SK-N-SH (cell line): ENCODE results near the gene ISYNA1. TPM values are rescaled to one million over a fixed set of nuclear protein-coding genes. Genes with fewer than 3 reads are reported as not detected.
A peak's percentile ranks its signal among the peaks of the same experiment; 100 is the strongest.

ENCODE experiments used
- CTCF ChIA-PET: fragments of 300-600, 350-600 bp; formaldehyde crosslinking; extraction: SDS; loops from one replicate; lab custom pipeline; 2021; lab: Yijun Ruan, JAX
- POLR2A ChIA-PET: fragments of 350-600 bp; sonication (Branson Sonifier 250); formaldehyde crosslinking; extraction: SDS; loops from one replicate; lab custom pipeline; 2020; ENCODE audit warnings: antibody characterized with exemption, inconsistent platforms; lab: Yijun Ruan, JAX
- DNase-seq: peaks from one replicate; pipeline ENCODE4 v3.0.0; 2012
- H2AFZ ChIP-seq: fragments of 200-600 bp; sonication (generic); 2 replicates; pipeline ENCODE4 v1.8.1; 2016; ENCODE audit warnings: antibody characterized with exemption, mild to moderate bottlenecking, low read depth
- H3F3A ChIP-seq: fragments of 200-600 bp; sonication (generic); replicated peaks from 2 replicates; pipeline ENCODE3; 2016; ENCODE audit warnings: antibody characterized with exemption, mild to moderate bottlenecking; ENCODE audit not compliant: insufficient read depth
- H3K27ac ChIP-seq, 2 experiments: fragments of 200-500 bp in 1 of 2; fragments of 200-600 bp in 1 of 2; sonication (Bioruptor generic) in 1 of 2; sonication (generic), shearing (Covaris generic) in 1 of 2; 2 replicates each; pipeline versions ENCODE4 v1.5.1 to v1.6.1; 2014 to 2016; ENCODE audit warnings: low read depth in 2 of 2, inconsistent platforms in 1 of 2, low read length in 1 of 2, mild to moderate bottlenecking in 1 of 2, mixed read lengths in 1 of 2
- H3K27me3 ChIP-seq: fragments of 200-600 bp; sonication (generic), shearing (Covaris generic); 2 replicates; pipeline ENCODE4 v1.6.1; 2016; ENCODE audit warnings: mixed run types; ENCODE audit not compliant: insufficient read depth
- H3K36me3 ChIP-seq, 2 experiments: fragments of 200-500 bp in 1 of 2; fragments of 200-600 bp in 1 of 2; sonication (Bioruptor generic) in 1 of 2; sonication (generic) in 1 of 2; replicated peaks in 1 of 2; 2 replicates each; pipeline versions ENCODE3 to v1.5.1; 2014 to 2016; ENCODE audit warnings: low read length in 1 of 2, mild to moderate bottlenecking in 1 of 2; ENCODE audit not compliant: insufficient read depth in 2 of 2, control insufficient read depth in 1 of 2
- H3K4me1 ChIP-seq, 2 experiments: fragments of 200-500 bp in 1 of 2; fragments of 200-600 bp in 1 of 2; sonication (Bioruptor generic) in 1 of 2; sonication (generic), shearing (Covaris generic) in 1 of 2; 2 replicates each; pipeline versions ENCODE4 v1.5.1 to v1.6.1; 2014 to 2016; ENCODE audit warnings: low read depth in 1 of 2, low read length in 1 of 2, mixed run types in 1 of 2; ENCODE audit not compliant: insufficient read depth in 2 of 2, control insufficient read depth in 1 of 2
- H3K4me2 ChIP-seq: fragments of 200-600 bp; sonication (generic), shearing (Covaris generic); 2 replicates; pipeline ENCODE4 v1.6.1; 2017; ENCODE audit warnings: mixed run types
- H3K4me3 ChIP-seq, 2 experiments: fragments of 200-500 bp in 1 of 2; fragments of 200-600 bp in 1 of 2; sonication (Bioruptor generic) in 1 of 2; sonication (generic), shearing (Covaris generic) in 1 of 2; 2 replicates each; pipeline versions ENCODE4 v1.5.1 to v1.8.1; 2014 to 2016; ENCODE audit warnings: low read depth in 2 of 2, inconsistent platforms in 1 of 2, low read length in 1 of 2, mild to moderate bottlenecking in 1 of 2, mixed read lengths in 1 of 2, moderate library complexity in 1 of 2
- H3K79me2 ChIP-seq: fragments of 200-600 bp; sonication (generic); 2 replicates; pipeline ENCODE4 v1.8.1; 2017; ENCODE audit warnings: mild to moderate bottlenecking; ENCODE audit not compliant: insufficient read depth
- H3K9ac ChIP-seq: fragments of 200-600 bp; sonication (generic); 2 replicates; pipeline ENCODE4 v1.6.1; 2017; ENCODE audit warnings: mixed run types
- H3K9me2 ChIP-seq: fragments of 200-600 bp; sonication (generic); 2 replicates; pipeline ENCODE4 v1.6.1; 2017; ENCODE audit warnings: mixed run types
- H3K9me3 ChIP-seq: fragments of 200-600 bp; sonication (generic); 2 replicates; pipeline ENCODE4 v1.6.1; 2017; ENCODE audit warnings: mixed run types, mild to moderate bottlenecking, moderate library complexity
- H4K20me1 ChIP-seq: fragments of 200-600 bp; sonication (generic); 2 replicates; pipeline ENCODE4 v1.6.1; 2017; ENCODE audit warnings: mild to moderate bottlenecking, mixed run types; ENCODE audit not compliant: insufficient read depth
- FOXJ3 ChIP-seq: sonication (generic); formaldehyde crosslinking; IDR thresholded peaks from 2 replicates; pipeline ENCODE4 v1.5.1; 2020; ENCODE audit warnings: mild to moderate bottlenecking, missing genetic modification reagents
- FOXM1 ChIP-seq: IDR thresholded peaks from 2 replicates; pipeline ENCODE4 v1.4.0; 2012; ENCODE audit warnings: low read depth, mild to moderate bottlenecking
- POLR2AphosphoS5 ChIP-seq: IDR thresholded peaks from 2 replicates; pipeline ENCODE4 v1.6.1; 2012; ENCODE audit warnings: low read depth, low read length
- RAD21 ChIP-seq: IDR thresholded peaks from 2 replicates; pipeline ENCODE4 v1.6.1; 2012; ENCODE audit warnings: mild to moderate bottlenecking, low read length
- RCOR1 ChIP-seq: fragments of 150-350 bp; IDR thresholded peaks from 2 replicates; pipeline ENCODE4 v1.6.1; 2017; ENCODE audit warnings: antibody characterized with exemption, low read length
- RFX5 ChIP-seq: IDR thresholded peaks from 2 replicates; pipeline ENCODE4 v1.6.1; 2012; ENCODE audit warnings: mild to moderate bottlenecking, improper control_type of control experiment, low read length
- TEAD4 ChIP-seq: IDR thresholded peaks from 2 replicates; pipeline ENCODE4 v1.4.0; 2012; ENCODE audit warnings: mild to moderate bottlenecking, borderline replicate concordance; ENCODE audit not compliant: insufficient read depth
- USF2 ChIP-seq: fragments of 150-350 bp; IDR thresholded peaks from 2 replicates; pipeline ENCODE4 v1.6.1; 2017; ENCODE audit warnings: antibody characterized with exemption, low read length, low read depth, borderline replicate concordance
- YY1 ChIP-seq: IDR thresholded peaks from 2 replicates; pipeline ENCODE4 v1.4.0; 2012; ENCODE audit warnings: low read depth, mild to moderate bottlenecking
- WGBS: methylation state at CpG from one replicate; pipeline ENCODE4 v1.1.6; 2017; ENCODE audit warnings: low lambda C conversion rate; 5-methylcytosine and 5-hydroxymethylcytosine counted together
- polyA plus RNA-seq, 3 experiments: library from polyadenylated mRNA; depleted of rRNA; stranded (reverse); fragments of >200 nt; gene quantifications; 2 replicates each; pipeline ENCODE4 v1.2.3, GENCODE V29; 2012

ISYNA1 gene
- polyA plus RNA-seq, 1 of the 3 experiments (the other 2 are of a cell fraction): 48.0 TPM

- Histone ChIP-seq H4K20me1 (peaks cover 29% of the 10 kb centered on the region; the same call in 1 of the 2 replicates), H3K9ac (no peak overlapping the region), H3K27me3 (no peaks in the 10 kb centered on the region), H3K27ac (no peak overlapping the region; a peak in 1 of 4 replicates), H3K4me1 (peaks cover 20 to 21% of the 10 kb centered on the region in 2 experiments; a peak in 2 of 4 replicates), H3K9me2 (no peaks in the 10 kb centered on the region), H2AFZ (no peak overlapping the region), H3K36me3 (no peaks in the 10 kb centered on the region), H3F3A (peaks cover 4% of the 10 kb centered on the region), H3K79me2 (peaks cover 90% of the 10 kb centered on the region), H3K4me3 (no peak overlapping the region), H3K9me3 (no peaks in the 10 kb centered on the region), H3K4me2 (no peak overlapping the region)
- POLR2A ChIA-PET: no interaction called here
- CTCF ChIA-PET: interaction anchor here (1.0 to 6.1 kb wide), 7 partner anchors 8 to 208 kb away, joined by 4 to 56 read pairs (median 4); no protein-coding TSS in a partner anchor
- WGBS: no CpG with 5 or more reads among the region's 8 CpGs
- DNase-seq: no peak
- TF ChIP-seq FOXM1 (no peak), YY1 (no peak), POLR2AphosphoS5 (no peak), TEAD4 (no peak), USF2 (no peak), FOXJ3 (no peak), RFX5 (no peak)
Measured at GRCh38 chr19:18477974-18478373, 40.0 kb upstream of the ISYNA1 start.

GRCh38 chr19:18477042-18477779 is 39.3 kb upstream of the ISYNA1 start:
- Histone ChIP-seq H3K4me1 (peaks cover 20 to 21% of the 10 kb centered on the region in 2 experiments; a peak in 2 of 4 replicates), H3K9me3 (no peaks in the 10 kb centered on the region), H4K20me1 (peaks cover 29% of the 10 kb centered on the region; the same call in 1 of the 2 replicates), H3K4me3 (no peak overlapping the region), H3K79me2 (peaks cover 82% of the 10 kb centered on the region), H3K36me3 (no peaks in the 10 kb centered on the region), H3F3A (peaks cover 4% of the 10 kb centered on the region), H2AFZ (no peak overlapping the region), H3K27ac (no peak overlapping the region), H3K9me2 (no peaks in the 10 kb centered on the region), H3K9ac (no peak overlapping the region), H3K4me2 (no peak overlapping the region), H3K27me3 (no peaks in the 10 kb centered on the region)
- WGBS: 94% methylated on average over 24 of the region's 24 CpGs
- ChIA-PET CTCF (interaction anchor here (0.8 to 2.2 kb wide), 6 partner anchors 11 to 26 kb away, joined by 3 to 13 read pairs (median 4); no protein-coding TSS in a partner anchor), POLR2A (no interaction called here)
- no peak for DNase-seq
- no peak for TF ChIP-seq TEAD4
- TF ChIP-seq RAD21: peak; percentile 15; the same call in 1 of the 2 replicates
- no peak for TF ChIP-seq RCOR1
